BLaER1 treated with 17β-estradiol and CSF1 and Interleukin-3, amounts not matched to agents 10 nM and 100 nM (cell line): ENCODE measurements around the gene STK17B.

Experiments used
- H3K27ac ChIP-seq, 11 experiments: shearing (Covaris generic); formaldehyde crosslinking; 2 replicates each; pipeline ENCODE4 v1.8.1; 2022
- H3K27me3 ChIP-seq, 11 experiments: shearing (Covaris generic); formaldehyde crosslinking; 2 replicates each; pipeline ENCODE4 v1.8.1; 2022
- H3K36me3 ChIP-seq, 11 experiments: shearing (Covaris generic); formaldehyde crosslinking; 2 replicates each; pipeline ENCODE4 v1.8.1; 2022
- H3K4me1 ChIP-seq, 10 experiments: shearing (Covaris generic); formaldehyde crosslinking; 2 replicates each; pipeline ENCODE4 v1.8.1; 2022
- H3K4me2 ChIP-seq, 11 experiments: shearing (Covaris generic); formaldehyde crosslinking; 2 replicates each; pipeline ENCODE4 v1.8.1; 2022
- H3K4me3 ChIP-seq, 10 experiments: shearing (Covaris generic); formaldehyde crosslinking; 2 replicates each; pipeline ENCODE4 v1.8.1; 2022
- H3K9ac ChIP-seq, 11 experiments: shearing (Covaris generic); formaldehyde crosslinking; 2 replicates each; pipeline ENCODE4 v1.8.1; 2022
- H3K9me3 ChIP-seq, 11 experiments: shearing (Covaris generic); formaldehyde crosslinking; replicated peaks in 1 of 11; 2 replicates each; pipeline ENCODE4 v1.8.1; 2022
- H4K20me1 ChIP-seq, 11 experiments: shearing (Covaris generic); formaldehyde crosslinking; 2 replicates each; pipeline ENCODE4 v1.8.1; 2022
- Cebpa-rat ChIP-seq, 11 experiments: shearing (Covaris generic); IDR thresholded peaks; 2 replicates each; pipeline ENCODE4 v1.8.1; 2022

The STK17B gene

DNA sequence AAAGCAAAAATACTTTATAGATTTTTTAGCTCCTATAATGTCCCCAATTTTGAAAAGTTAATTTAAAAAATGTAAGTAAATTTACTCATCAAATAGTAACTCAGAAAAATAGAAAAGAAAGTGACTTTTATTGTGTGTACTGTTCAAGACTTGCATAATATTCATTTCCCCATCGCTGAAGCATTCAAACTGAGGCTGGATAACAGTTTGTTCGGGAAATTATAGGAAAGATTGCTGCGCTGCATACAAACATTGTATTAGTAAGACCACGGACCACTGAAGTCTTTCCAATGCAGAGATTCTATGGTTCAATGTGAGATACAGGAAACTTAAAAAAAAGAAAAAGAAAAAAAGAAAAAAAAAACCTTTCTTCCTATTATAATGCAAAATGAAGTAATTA is 10.4 kb downstream of the STK17B start:
- peak overlapping the region; percentile 55 to 96 (median 84); a peak in 21 of 22 replicates for H3K4me2 ChIP-seq
- peaks cover 62 to 92% (median 82%) of the 10 kb centered on the region in 11 experiments for H3K36me3 ChIP-seq
- peak overlapping the region; percentile 68 to 85 (median 79); a peak in 20 of 22 replicates for H3K9ac ChIP-seq
- peaks cover 14 to 93% (median 20%) of the 10 kb centered on the region in 11 experiments; a peak in 21 of 22 replicates for H4K20me1 ChIP-seq
- H3K9me3 ChIP-seq, result peaks cover 0 to 7% (median 0%) of the 10 kb centered on the region in 11 experiments; a peak in 5 of 22 replicates
- TF ChIP-seq Cebpa-rat (IDR thresholded peaks at IDR 0.05), result no peak
- H3K27me3 ChIP-seq, result no peaks in the 10 kb centered on the region
- H3K27ac ChIP-seq, result peak overlapping the region; percentile 76 to 98 (median 92); a peak in 21 of 22 replicates
- peaks cover 54 to 94% (median 78%) of the 10 kb centered on the region in 10 experiments for H3K4me1 ChIP-seq
- H3K4me3 ChIP-seq, result peak overlapping the region in 2 of 10 experiments; percentile 2 to 39; a peak in 3 of 20 replicates

DNA sequence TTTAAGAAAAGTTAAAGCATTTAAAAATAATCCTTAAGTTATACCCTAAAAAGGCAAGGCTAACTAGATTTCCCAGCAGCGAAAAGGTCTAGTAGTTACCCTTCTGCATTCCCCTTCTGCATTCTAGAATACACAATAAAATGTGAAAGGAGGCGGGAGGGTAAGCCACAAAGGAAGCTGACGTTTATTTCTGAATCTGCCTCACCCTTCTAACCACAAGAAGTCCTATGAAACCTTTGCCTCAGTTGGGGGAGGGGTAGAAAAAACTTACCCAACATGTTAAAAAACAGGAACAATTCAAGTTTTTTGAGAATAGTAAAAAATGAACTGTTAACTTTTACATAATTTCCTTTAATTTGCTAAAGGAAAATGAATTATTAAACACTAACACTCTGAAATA is 11.3 kb downstream of the STK17B start:
- no peaks in the 10 kb centered on the region for H3K27me3 ChIP-seq
- peak overlapping the region; percentile 80 to 98 (median 92); a peak in 21 of 22 replicates for H3K27ac ChIP-seq
- H4K20me1 ChIP-seq, result peaks cover 5 to 93% (median 11%) of the 10 kb centered on the region in 11 experiments; a peak in 20 of 22 replicates
- peak overlapping the region in 10 of 11 experiments; percentile 72 to 85 (median 80); a peak in 17 of 22 replicates for H3K9ac ChIP-seq
- peaks cover 63 to 92% (median 82%) of the 10 kb centered on the region in 11 experiments for H3K36me3 ChIP-seq
- H3K4me2 ChIP-seq, result peak overlapping the region in 9 of 11 experiments; percentile 80 to 99 (median 87); a peak in 14 of 22 replicates
- TF ChIP-seq Cebpa-rat (IDR thresholded peaks at IDR 0.05), result peak in 8 of 11 experiments; percentile 44 to 86 (median 76); a peak in 13 of 22 replicates
- H3K4me1 ChIP-seq, result peaks cover 47 to 86% (median 69%) of the 10 kb centered on the region in 10 experiments
- H3K4me3 ChIP-seq, result peak overlapping the region in 4 of 10 experiments; percentile 12 to 45 (median 38); a peak in 7 of 20 replicates
- peaks cover 0 to 7% (median 0%) of the 10 kb centered on the region in 11 experiments; a peak in 5 of 22 replicates for H3K9me3 ChIP-seq

DNA sequence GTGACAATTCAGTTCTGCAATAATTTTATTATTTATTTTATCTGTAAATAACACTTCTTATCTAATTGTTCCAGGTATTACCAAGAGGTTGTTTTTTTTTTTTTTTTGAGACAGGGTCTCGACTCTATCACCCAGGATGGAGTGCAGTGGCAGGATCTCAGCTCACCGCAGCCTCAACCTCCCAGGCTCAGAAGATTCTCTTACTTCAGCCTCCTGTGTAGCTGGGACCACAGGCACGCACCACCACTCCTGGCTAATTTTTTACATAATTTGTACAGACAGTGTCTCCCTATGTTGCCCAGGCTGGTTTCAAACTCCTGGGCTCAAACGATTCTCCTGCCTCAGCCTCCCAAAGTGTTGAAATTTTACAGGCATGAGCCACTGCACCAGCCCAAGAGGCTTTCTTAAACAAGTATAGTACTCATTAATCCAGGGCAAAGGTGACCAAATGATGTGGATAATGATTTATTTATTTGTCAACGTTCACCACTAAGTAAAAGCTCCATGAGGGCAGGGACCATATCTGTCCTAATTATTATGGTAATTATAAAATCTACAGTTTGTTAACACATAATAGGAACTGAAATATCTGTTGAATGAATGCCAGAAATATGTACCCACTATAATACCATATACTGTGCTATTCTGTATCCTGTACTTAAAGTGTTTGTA is 12.0 kb downstream of the STK17B start:
- Histone ChIP-seq H3K27ac (peak overlapping the region; percentile 80 to 98 (median 92)), H3K9ac (peak overlapping the region; percentile 72 to 85 (median 80)), H3K36me3 (peaks cover 63 to 92% (median 82%) of the 10 kb centered on the region in 11 experiments), H3K27me3 (no peaks in the 10 kb centered on the region), H3K4me1 (peaks cover 40 to 78% (median 62%) of the 10 kb centered on the region in 10 experiments), H4K20me1 (peaks cover 0 to 93% (median 4%) of the 10 kb centered on the region in 11 experiments; a peak in 13 of 22 replicates), H3K9me3 (peaks cover 0 to 7% (median 0%) of the 10 kb centered on the region in 11 experiments; a peak in 4 of 22 replicates), H3K4me3 (peak overlapping the region; percentile 7 to 62 (median 44); a peak in 18 of 20 replicates), H3K4me2 (peak overlapping the region; percentile 80 to 99 (median 87))
- no peak for TF ChIP-seq Cebpa-rat (IDR thresholded peaks at IDR 0.05)

DNA sequence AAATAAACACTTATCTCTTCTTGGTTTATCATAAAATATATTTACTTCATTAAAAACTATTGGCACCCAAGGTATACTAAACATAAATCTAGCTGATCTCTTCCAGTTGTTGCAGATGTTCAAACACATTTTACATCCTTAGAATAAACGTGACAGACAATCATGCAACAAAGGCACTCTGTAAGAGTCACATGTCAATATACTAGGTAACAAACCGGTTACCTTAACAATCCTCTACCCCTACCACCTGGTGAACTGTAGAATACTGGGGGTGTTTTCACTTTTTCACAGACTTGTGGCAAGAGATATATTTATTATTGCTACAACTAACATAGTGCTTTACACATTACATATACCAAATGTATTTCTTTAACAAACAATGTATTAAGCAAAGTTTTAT is 15.8 kb downstream of the STK17B start:
- Histone ChIP-seq H3K4me1 (peaks cover 25 to 76% (median 39%) of the 10 kb centered on the region in 10 experiments), H4K20me1 (peaks cover 0 to 93% (median 17%) of the 10 kb centered on the region in 11 experiments; a peak in 12 of 22 replicates), H3K9ac (no peak overlapping the region), H3K36me3 (peaks cover 67 to 92% (median 87%) of the 10 kb centered on the region in 11 experiments), H3K27me3 (no peaks in the 10 kb centered on the region), H3K9me3 (0 out of 22 replicates have a peak, but pooled peaks cover 0 to 10% (median 0%) of the 10 kb centered on the region in 11 experiments), H3K4me3 (no peak overlapping the region), H3K4me2 (no peak overlapping the region), H3K27ac (0 out of 22 replicates have a peak overlapping the region, but pooled peaks of 1 of the 11 experiments have one; percentile 22)
- TF ChIP-seq Cebpa-rat (IDR thresholded peaks at IDR 0.05), result no peak

DNA sequence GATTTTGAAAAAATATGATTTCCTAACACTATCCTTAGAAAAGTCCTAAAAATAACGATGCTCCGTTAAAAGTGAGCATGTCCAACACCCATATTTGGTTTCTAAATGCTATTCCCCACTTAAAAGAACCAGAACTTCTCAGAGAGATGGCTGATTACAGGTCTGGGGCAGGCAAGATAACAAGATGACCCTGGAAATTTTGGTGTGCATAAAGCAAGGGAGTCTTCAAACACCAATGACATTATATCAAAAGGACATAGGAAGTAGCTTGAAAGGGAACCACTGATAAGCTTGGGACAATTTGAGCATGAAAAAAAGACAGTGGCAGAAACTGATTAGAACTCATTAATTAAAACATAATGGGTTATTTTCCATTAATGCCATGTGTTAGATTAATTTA is 17.9 kb downstream of the STK17B start:
- peaks cover 20 to 78% (median 33%) of the 10 kb centered on the region in 10 experiments for H3K4me1 ChIP-seq
- H3K4me3 ChIP-seq, result no peak overlapping the region
- peaks cover 79 to 100% (median 95%) of the 10 kb centered on the region in 11 experiments for H3K36me3 ChIP-seq
- no peak for TF ChIP-seq Cebpa-rat (IDR thresholded peaks at IDR 0.05)
- H3K9ac ChIP-seq, result no peak overlapping the region
- H3K9me3 ChIP-seq, result 0 out of 22 replicates have a peak, but pooled peaks cover 0 to 10% (median 0%) of the 10 kb centered on the region in 11 experiments
- H3K27ac ChIP-seq, result no peak overlapping the region
- H3K27me3 ChIP-seq, result no peaks in the 10 kb centered on the region
- no peak overlapping the region; a peak in 1 of 22 replicates for H3K4me2 ChIP-seq
- peaks cover 0 to 100% (median 29%) of the 10 kb centered on the region in 11 experiments; a peak in 18 of 22 replicates for H4K20me1 ChIP-seq

DNA sequence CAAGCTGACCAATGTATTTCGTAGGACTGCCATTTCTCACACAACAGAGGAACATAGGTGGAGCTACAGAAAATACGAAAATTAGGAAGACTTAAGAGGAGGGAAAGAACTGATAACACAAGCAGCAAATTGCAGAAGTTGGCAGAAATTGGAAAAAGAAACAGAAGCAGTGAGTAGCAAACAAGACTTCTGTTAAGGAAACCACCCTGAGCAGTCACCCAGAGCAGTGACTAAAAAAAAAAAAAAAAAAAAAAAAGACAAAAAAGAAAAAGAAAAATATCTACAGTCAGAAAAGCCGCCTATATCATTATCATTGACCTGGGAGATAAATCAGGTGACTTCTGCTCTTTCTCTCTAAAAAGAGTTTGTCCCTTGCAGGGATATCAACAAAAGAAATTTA is 21.4 kb downstream of the STK17B start:
- H3K4me1 ChIP-seq, result peaks cover 13 to 56% (median 22%) of the 10 kb centered on the region in 10 experiments; a peak in 18 of 20 replicates
- H3K27me3 ChIP-seq, result no peaks in the 10 kb centered on the region
- H3K36me3 ChIP-seq, result peaks cover 81 to 100% (median 95%) of the 10 kb centered on the region in 11 experiments
- H3K9me3 ChIP-seq, result 0 out of 22 replicates have a peak, but pooled peaks cover 0 to 10% (median 0%) of the 10 kb centered on the region in 11 experiments
- no peak overlapping the region for H3K4me3 ChIP-seq
- H4K20me1 ChIP-seq, result peaks cover 0 to 99% (median 63%) of the 10 kb centered on the region in 11 experiments; a peak in 18 of 22 replicates
- H3K27ac ChIP-seq, result peak overlapping the region in 7 of 11 experiments; percentile 2 to 46 (median 32); a peak in 10 of 22 replicates
- peak overlapping the region in 3 of 11 experiments; percentile 6 to 55 (median 26); a peak in 2 of 22 replicates for H3K9ac ChIP-seq
- peak overlapping the region in 5 of 11 experiments; percentile 10 to 77 (median 34); a peak in 9 of 22 replicates for H3K4me2 ChIP-seq
- no peak for TF ChIP-seq Cebpa-rat (IDR thresholded peaks at IDR 0.05)

DNA sequence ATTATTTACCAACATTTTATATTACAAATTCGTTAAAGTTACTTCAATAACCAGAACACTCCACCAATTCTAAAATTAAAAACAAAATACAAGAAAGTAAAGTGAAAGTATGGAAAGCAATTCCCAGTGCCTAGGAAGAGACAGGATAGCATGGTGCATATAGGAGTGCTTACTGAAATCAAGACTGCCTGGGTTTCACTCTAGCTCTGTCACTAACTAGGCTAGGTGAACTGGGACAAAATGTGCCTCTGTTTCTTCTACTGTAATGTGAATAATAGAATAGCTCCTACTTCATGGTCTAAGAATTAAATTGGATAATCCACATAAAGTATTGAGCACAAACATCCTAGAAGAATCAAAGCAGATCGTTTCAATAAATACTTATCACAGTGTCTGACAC is 22.6 kb downstream of the STK17B start:
- Histone ChIP-seq H3K9ac (no peak overlapping the region), H4K20me1 (peaks cover 0 to 99% (median 71%) of the 10 kb centered on the region in 11 experiments; a peak in 18 of 22 replicates), H3K36me3 (peaks cover 81 to 100% (median 95%) of the 10 kb centered on the region in 11 experiments), H3K4me2 (no peak overlapping the region), H3K4me3 (no peak overlapping the region), H3K27ac (no peak overlapping the region), H3K4me1 (peaks cover 13 to 52% (median 22%) of the 10 kb centered on the region in 10 experiments; a peak in 18 of 20 replicates), H3K9me3 (0 out of 22 replicates have a peak, but pooled peaks cover 0 to 6% (median 0%) of the 10 kb centered on the region in 11 experiments), H3K27me3 (no peaks in the 10 kb centered on the region)
- no peak for TF ChIP-seq Cebpa-rat (IDR thresholded peaks at IDR 0.05)

DNA sequence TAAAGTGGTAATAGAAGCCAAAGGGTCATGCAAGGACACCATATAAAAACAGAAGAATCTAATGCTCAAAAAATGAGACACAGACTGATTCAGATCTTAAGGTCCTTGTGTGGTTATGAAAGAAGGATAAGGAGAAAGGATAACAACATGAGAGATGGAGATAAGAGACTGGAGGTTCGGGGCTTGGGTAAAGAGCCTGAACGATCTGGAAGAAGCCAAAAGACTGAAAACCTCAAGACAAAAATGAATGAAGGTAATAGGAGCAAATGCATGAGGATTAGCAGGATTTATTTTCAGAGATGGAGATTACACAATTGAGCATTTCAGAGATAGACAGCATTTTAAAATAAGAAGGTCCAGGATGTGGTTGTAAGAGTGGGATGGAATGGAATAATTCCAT is 26.1 kb downstream of the STK17B start:
- H3K4me2 ChIP-seq, result no peak overlapping the region
- H3K4me3 ChIP-seq, result no peak overlapping the region
- peaks cover 0 to 8% (median 3%) of the 10 kb centered on the region in 11 experiments; a peak in 8 of 22 replicates for H3K9me3 ChIP-seq
- peaks cover 87 to 100% (median 97%) of the 10 kb centered on the region in 11 experiments for H3K36me3 ChIP-seq
- no peak overlapping the region for H3K27ac ChIP-seq
- no peaks in the 10 kb centered on the region for H3K27me3 ChIP-seq
- no peak for TF ChIP-seq Cebpa-rat (IDR thresholded peaks at IDR 0.05)
- peaks cover 0 to 98% (median 63%) of the 10 kb centered on the region in 11 experiments; a peak in 18 of 22 replicates for H4K20me1 ChIP-seq
- H3K9ac ChIP-seq, result no peak overlapping the region
- peaks cover 3 to 18% (median 5%) of the 10 kb centered on the region in 10 experiments; a peak in 15 of 20 replicates for H3K4me1 ChIP-seq
